Gastrocnemius medialis (tissue), 4 donors: ENCODE data around the gene LIN28B.

Experiments
- CTCF ChIP-seq, 5 experiments: fragments of 450-650 bp in 3 of 5; fragments of 200-600 bp in 2 of 5; sonication (generic) in 2 of 5; IDR thresholded peaks in 4 of 5; conservative IDR thresholded peaks in 1 of 5; 1 replicate in 4 of 5; 2 replicates in 1 of 5; pipeline ENCODE4 v1.5.1; 2016 to 2019; ENCODE audit warnings: antibody characterized with exemption in 5 of 5, mild to moderate bottlenecking in 3 of 5, moderate library complexity in 3 of 5
- POLR2A ChIP-seq, 2 donors: fragments of 450-650 bp; IDR thresholded peaks; one replicate each; pipeline ENCODE4 v1.6.1; 2017; ENCODE audit warnings: antibody characterized with exemption in 2 of 2, mild to moderate bottlenecking in 2 of 2, moderate library complexity in 2 of 2

GRCh38 chr6:105045526-105045925 is 88.6 kb downstream of the LIN28B start:
- TF ChIP-seq CTCF (IDR thresholded peaks at IDR 0.05 in 4 of 5, conservative IDR thresholded peaks at IDR 0.05 in 1 of 5) (no peak), POLR2A (IDR thresholded peaks at IDR 0.05) (no peak)
